Glutamatergic neuron (in vitro differentiated cells): ENCODE results near the gene TMX1. TPM values are rescaled to one million over a fixed set of nuclear protein-coding genes. Genes with fewer than 3 reads are reported as not detected.

Experiments
- DNase-seq: peaks from one replicate; pipeline ENCODE4 v3.0.0; 2022
- H3K27ac Mint-ChIP-seq: one replicate; pipeline ENCODE4 v1.8.0; 2020; ENCODE audit warnings: mild to moderate bottlenecking, mixed read lengths, inconsistent platforms; ENCODE audit not compliant: unreplicated experiment
- H3K27me3 Mint-ChIP-seq: one replicate; pipeline ENCODE4 v1.8.0; 2020; ENCODE audit warnings: mild to moderate bottlenecking, moderate library complexity, mixed read lengths, inconsistent platforms; ENCODE audit not compliant: unreplicated experiment
- H3K36me3 Mint-ChIP-seq: one replicate; pipeline ENCODE4 v1.8.0; 2020; ENCODE audit warnings: mild to moderate bottlenecking, mixed read lengths, inconsistent platforms; ENCODE audit not compliant: unreplicated experiment
- H3K4me1 Mint-ChIP-seq: one replicate; pipeline ENCODE4 v1.8.0; 2020; ENCODE audit warnings: mild to moderate bottlenecking, low read depth, mixed read lengths, inconsistent platforms; ENCODE audit not compliant: unreplicated experiment
- H3K4me3 Mint-ChIP-seq: one replicate; pipeline ENCODE4 v1.8.0; 2020; ENCODE audit warnings: mild to moderate bottlenecking, mixed read lengths, inconsistent platforms; ENCODE audit not compliant: unreplicated experiment
- H3K9me3 Mint-ChIP-seq: one replicate; pipeline ENCODE4 v1.8.0; 2020; ENCODE audit warnings: mild to moderate bottlenecking, moderate library complexity, mixed read lengths, inconsistent platforms; ENCODE audit not compliant: unreplicated experiment
- total RNA-seq: library from RNA; stranded (reverse); fragmentation: NEBNext Ultra II Directional; extraction: Animal tissue kit (Norgen Biotek cat#: 25700); gene quantifications from one replicate; pipeline ENCODE4 v1.2.1, GENCODE V29; 2021; ENCODE audit not compliant: unreplicated experiment
- TF ChIP-seq, protein P1 (sequence below): fragments of 200-600 bp; sonication (generic); IDR thresholded peaks from one replicate; pipeline ENCODE4 v1.5.0; 2021; ENCODE audit not compliant: partially characterized antibody, unreplicated experiment

Gene TMX1
- total RNA-seq, 1 donor from 2014 or later: 39.1 TPM

- Mint-ChIP-seq H3K27me3 (no peaks in the 10 kb centered on the region), H3K36me3 (no peaks in the 10 kb centered on the region), H3K4me3 (no peak overlapping the region), H3K4me1 (peaks cover 10% of the 10 kb centered on the region), H3K9me3 (peaks cover 3% of the 10 kb centered on the region), H3K27ac (no peak overlapping the region)
- DNase-seq: no peak
- TF ChIP-seq, protein P1, sequence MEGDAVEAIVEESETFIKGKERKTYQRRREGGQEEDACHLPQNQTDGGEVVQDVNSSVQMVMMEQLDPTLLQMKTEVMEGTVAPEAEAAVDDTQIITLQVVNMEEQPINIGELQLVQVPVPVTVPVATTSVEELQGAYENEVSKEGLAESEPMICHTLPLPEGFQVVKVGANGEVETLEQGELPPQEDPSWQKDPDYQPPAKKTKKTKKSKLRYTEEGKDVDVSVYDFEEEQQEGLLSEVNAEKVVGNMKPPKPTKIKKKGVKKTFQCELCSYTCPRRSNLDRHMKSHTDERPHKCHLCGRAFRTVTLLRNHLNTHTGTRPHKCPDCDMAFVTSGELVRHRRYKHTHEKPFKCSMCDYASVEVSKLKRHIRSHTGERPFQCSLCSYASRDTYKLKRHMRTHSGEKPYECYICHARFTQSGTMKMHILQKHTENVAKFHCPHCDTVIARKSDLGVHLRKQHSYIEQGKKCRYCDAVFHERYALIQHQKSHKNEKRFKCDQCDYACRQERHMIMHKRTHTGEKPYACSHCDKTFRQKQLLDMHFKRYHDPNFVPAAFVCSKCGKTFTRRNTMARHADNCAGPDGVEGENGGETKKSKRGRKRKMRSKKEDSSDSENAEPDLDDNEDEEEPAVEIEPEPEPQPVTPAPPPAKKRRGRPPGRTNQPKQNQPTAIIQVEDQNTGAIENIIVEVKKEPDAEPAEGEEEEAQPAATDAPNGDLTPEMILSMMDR: no peak
Observed at GRCh38 chr14:51240804-51241380, 845 bp downstream of the TMX1 start.

- Mint-ChIP-seq H3K27me3 (peaks cover under 1% of the 10 kb centered on the region), H3K27ac (peak overlapping the region; percentile 86), H3K4me3 (no peak overlapping the region), H3K36me3 (no peaks in the 10 kb centered on the region), H3K4me1 (peaks cover 18% of the 10 kb centered on the region), H3K9me3 (peaks cover 3% of the 10 kb centered on the region)
- DNase-seq: peak; percentile 49
- TF ChIP-seq, protein P1: no peak
Observed at GRCh38 chr14:51242545-51243490, 2.8 kb downstream of the TMX1 start.

- DNase-seq: no peak
- H3K27ac Mint-ChIP-seq: no peak overlapping the region
- no peak overlapping the region for H3K4me3 Mint-ChIP-seq
- peaks cover 30% of the 10 kb centered on the region for H3K4me1 Mint-ChIP-seq
- H3K27me3 Mint-ChIP-seq: peaks cover 2% of the 10 kb centered on the region
- H3K9me3 Mint-ChIP-seq: peaks cover 3% of the 10 kb centered on the region
- H3K36me3 Mint-ChIP-seq: no peaks in the 10 kb centered on the region
- TF ChIP-seq, protein P1: no peak
Observed at GRCh38 chr14:51244591-51244990, 4.5 kb downstream of the TMX1 start.

DNA sequence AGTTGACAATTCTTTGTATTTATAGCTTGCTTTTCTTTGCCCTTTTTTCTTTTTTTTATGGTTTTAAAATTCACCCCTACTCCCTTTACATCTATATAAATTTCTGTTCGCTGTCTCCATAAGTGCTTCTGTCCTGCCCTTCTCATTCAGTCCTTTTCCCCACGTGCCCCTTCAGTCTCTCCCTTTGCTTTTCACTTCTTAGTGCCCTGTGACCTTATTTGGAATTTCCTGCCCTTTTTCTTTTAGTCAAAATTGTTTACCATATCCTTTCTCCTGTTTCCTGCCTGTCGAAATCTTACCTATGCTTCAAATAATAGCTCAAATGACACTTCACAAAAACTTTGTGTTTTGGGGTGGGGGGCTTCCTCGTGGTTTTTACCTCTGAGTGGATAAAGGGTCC is 6.0 kb downstream of the TMX1 start:
- TF ChIP-seq, protein P1: no peak
- DNase-seq: no peak
- Mint-ChIP-seq H3K4me1 (peaks cover 30% of the 10 kb centered on the region), H3K27me3 (peaks cover 2% of the 10 kb centered on the region), H3K36me3 (peaks cover 5% of the 10 kb centered on the region), H3K9me3 (peaks cover 3% of the 10 kb centered on the region), H3K4me3 (no peak overlapping the region), H3K27ac (peak overlapping the region; percentile 50)
